ENCODE results near the gene LDLRAD3.

LDLRAD3 gene

DNA sequence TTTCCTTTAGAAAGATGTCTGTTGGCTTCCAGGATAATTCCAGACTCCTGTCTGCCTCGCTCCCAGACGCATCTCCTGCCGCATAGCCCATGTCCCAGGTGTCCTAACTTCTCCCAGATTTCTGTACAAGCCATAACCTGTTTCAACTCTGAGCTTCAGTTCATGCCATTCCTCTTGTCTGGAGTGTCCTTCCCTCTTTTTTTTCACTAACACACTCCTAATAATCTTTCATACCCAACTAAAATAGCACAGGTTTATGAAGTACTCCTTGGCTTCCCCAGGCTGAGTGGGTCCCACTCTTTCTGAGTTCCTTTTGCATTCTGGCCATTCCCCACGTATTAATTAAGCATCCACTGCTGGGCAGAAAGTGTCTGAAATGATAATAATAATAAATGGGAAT lies 123.0 kb downstream of the LDLRAD3 start:
- no peak overlapping the region for H3K27ac ChIP-seq
- DNase-seq (ENCODE audit: low read depth, low spot score): no peak

DNA sequence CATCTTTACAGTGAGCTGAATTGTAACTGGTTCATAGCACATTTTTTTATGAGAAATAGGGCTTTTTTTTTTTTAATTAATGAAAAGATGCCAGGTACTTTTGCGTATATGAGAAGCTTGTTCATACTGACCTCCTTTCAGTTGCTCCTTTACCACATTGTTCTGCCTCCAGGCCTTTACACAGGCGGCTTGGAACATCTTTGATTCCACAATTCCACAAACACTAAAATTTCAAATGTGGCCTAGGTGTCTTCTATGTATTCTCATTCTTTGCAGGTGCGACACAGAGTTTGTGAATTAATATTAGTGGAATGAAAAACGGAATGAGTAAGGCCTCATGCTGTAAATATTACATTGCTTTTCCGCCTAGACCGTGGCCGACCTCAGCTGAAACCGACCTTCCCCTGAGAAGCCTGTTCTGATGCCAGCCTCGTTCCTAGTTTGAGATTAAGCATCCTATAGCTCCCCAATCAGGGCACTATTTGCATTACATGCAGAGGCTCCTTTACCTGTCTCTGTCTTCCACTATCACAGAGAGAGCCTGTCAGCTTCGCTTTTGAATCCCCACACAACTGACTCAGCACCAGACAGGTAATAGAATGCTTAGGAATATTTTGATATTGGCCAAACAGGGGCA lies 125.8 kb downstream of the LDLRAD3 start:
- no peak overlapping the region for H3K27ac ChIP-seq
- DNase-seq (ENCODE audit: low read depth, low spot score): peak; percentile 12

DNA sequence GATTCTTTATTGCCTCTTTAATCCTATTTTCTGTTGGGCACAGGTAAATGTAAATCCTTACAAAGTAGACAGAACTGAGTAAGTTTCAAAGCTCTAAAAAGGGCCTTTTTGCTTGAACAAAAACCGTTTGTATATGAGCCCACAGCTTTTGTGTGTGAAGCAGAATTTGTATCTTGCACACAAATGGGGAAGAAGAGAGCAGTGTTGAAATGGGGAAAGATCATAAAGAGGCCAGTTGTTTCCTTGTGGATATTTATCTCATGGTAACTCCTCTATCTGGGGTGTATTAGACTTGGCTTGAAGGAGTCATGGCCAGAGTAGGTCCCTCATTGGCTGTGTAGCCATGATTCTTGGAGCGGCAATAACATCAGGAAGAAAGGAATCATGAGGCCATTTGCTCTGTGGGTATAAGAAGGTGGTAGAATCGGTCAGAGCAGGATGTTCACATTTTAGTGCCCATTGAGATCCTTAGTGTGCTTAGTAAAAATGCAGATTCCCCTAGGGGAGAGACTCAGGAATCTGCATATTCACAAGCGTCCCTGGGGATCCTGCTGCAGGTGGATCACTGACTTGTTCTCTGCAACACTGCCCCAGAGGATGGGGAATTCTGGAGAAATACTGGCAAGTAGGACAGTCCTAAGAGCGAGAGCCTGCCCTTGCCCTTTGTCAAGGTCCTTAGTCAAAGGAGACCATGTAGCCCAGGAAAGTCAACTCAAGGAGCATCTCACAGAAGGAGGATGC lies 126.5 kb downstream of the LDLRAD3 start:
- DNase-seq (ENCODE audit: low read depth, low spot score): no peak

DNA sequence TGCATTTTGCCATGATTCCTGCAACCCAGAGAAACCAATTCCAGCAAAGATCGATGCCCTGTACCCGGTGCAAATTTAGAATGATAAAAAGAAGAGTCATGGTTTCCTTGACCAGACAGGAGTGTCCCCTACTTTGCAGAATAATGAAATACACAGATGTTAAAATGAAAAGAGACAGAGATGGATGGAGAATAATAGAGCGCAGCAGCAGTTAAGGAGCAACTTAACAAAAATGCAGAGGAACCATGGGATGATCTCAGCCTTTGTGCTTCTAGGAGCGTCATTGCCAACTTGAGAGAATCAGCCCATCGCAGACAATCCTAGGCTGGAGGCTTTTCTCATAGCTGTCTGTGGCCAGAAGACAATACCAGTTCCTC lies 127.1 kb downstream of the LDLRAD3 start:
- DNase-seq (ENCODE audit: low read depth, low spot score): no peak

More for the DNA sequence above, 126.5 kb downstream of the LDLRAD3 start:
- H3K27ac ChIP-seq: no peak overlapping the region

DNA sequence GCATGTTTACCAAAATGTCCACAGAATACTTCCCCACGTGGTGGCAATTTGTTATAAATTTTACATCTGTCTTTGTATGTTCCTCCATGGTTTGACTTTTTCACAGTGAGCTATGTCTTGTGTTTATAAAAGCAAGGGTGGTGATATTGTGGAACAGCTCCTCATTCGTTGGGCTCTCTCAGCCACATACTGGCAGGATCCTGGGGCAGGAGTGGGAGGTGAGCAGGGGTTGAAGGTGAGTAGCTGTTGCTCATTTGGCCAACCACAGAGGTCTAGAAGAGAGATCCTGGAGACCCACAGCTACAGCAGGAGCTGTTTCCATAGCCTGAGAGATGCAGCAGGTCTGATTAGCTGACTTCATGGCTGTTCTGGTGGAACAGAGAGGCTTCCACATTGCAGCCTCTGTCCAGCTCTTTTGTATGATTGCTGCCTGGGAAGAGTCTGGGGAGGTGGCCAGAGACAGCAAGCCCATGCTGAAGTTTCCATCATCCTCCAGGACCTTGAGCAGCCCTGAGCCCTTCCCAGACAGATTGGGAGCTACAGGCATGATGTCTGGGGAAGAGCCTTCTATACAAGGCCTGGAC lies 128.1 kb downstream of the LDLRAD3 start:
- no peak for DNase-seq (ENCODE audit: low read depth, low spot score)
- no peak overlapping the region for H3K27ac ChIP-seq

More for the DNA sequence above, 127.1 kb downstream of the LDLRAD3 start:
- H3K27ac ChIP-seq: no peak overlapping the region

DNA sequence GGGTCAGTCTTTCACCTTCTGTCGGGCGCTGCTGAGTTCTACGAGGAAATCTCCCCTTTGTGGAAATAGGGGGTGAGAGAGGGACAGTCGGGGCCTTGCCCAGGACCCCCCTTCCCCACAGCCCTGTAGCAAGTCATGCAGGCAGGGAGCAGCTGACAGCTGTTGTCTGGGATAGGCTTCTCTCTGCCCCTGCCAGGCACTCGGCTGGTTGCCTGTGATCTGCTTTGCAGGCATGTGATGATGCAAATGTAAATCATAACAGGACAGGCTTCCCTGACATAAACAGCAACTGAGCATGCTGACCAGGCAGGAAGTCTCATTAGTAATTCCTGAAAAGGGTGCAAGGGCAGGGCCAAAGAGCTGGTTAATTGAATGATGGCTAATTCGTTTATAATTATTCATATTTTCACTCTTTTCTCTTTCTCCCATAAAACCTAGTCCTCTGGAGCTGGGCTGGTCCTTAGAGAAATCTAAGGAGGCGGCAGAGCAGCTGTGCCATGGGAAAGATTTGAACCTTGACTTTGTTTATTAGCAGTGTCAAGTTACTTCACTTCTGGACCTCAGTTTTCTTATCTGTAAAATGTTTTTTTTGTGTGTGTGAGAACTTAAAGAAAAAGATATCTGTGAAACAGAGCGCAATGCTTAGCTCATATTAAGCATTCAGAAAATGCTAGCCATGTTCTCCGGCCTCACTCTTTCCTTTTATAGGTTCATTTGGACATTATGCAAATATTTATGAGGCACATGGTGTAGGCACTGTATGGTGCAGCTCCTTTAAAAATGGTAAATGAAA lies 129.7 kb downstream of the LDLRAD3 start:
- peak overlapping the region; percentile 26 for H3K27ac ChIP-seq
- peak; percentile 16 for DNase-seq (ENCODE audit: low read depth, low spot score)

DNA sequence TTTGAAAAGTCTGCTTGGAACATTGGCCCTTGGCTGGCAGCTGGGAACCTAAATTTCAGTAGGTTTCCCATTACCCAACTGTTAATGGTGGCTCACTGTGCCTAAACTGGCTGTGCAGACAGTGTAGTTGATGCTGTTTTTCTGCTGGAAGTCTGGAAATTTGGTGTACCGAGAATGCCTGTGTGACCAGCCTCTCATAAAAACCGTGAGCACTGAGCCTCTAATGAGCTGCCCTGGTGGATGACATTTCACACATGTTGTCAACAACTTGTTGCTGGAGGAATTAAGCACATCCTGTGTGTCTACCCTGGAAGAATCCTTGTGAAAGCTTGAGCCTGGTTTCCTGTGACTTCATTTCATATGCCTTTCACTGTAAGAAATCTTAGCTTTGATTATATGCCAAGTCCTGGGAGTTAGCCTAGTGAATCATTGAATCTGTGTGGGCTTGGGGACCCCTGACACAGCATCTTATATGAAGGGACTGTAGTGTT lies 131.1 kb downstream of the LDLRAD3 start:
- no peak overlapping the region for H3K27ac ChIP-seq
- DNase-seq (ENCODE audit: low read depth, low spot score): no peak

DNA sequence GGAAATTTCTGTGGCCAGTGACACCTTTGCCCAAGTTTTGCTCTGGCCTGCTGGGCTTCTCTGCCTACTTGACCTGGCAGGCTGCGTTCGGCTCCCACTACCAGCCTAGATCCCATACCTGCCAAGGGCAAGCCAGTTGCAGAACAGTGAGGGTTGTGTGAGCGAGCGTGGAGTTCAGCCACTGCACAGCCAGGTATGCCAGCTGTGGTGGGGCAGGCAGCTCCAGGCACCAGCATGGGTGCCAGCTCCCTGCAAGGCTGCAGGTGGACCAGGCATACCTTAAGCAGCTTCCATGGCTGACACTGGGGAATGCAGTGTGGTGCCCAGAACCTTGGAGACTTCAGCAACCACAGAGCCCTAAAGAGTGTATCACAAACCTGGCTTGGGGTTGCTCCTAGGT lies 133.5 kb downstream of the LDLRAD3 start:
- DNase-seq (ENCODE audit: low read depth, low spot score): no peak
- no peak overlapping the region for H3K27ac ChIP-seq

DNA sequence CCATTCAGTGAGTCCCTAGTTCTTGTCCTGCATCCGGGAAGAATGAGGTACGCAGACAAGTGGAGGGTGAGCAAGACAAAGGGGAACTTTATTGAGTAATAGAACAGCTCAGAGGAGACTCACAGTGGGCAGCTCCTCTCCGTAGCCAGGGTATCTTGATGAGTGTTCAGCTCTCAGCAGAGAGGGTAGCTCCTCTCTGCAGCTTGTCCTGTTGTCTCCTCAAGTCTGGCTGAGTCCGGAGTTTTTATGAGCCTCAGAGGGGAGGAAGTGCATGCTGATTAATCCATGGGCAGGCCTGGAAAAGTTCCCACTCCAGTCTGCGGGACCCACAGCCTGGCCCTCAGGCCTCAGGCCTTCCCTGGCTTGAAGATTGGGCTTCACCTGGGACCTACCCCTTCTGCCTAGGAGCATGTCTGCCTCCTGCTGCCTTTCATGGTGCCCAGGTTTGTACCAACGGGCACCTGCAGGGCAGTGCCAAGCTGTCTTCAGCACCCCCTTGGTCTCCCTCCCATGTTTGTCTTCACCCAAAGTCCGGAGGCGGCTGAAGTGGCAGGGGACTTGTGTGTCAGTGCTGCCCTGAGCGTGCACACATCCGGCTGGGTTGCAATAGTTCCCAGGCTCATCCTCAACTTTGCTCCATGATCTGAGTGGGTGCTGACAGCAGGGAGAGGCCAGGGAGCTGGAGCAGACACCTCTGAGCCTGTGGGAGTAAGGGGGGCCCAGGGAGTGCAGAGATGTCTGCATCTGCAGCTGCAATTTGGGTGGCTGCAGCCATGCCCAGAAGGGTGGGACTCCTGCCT lies 134.2 kb downstream of the LDLRAD3 start:
- DNase-seq (ENCODE audit: low read depth, low spot score): no peak
- H3K27ac ChIP-seq: no peak overlapping the region

DNA sequence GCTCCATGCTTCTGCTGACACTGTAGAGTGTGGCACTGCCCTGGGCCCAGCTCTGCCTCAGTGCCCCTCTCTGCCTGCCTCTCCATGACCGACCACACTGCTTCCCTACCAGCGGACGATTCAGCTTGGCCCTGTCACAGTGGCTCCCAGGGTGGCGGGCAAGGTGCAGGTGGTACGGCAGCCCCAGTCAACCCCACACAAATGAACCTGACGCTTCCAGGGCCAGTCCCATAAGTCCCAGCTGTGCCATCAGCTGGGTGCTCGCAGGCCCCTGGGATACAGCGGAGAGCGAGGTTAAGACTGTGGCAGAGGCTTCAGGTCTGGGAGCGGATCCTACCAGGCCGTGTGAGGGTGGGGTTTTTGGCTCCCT lies 134.8 kb downstream of the LDLRAD3 start:
- DNase-seq (ENCODE audit: low read depth, low spot score): no peak
- no peak overlapping the region for H3K27ac ChIP-seq

DNA sequence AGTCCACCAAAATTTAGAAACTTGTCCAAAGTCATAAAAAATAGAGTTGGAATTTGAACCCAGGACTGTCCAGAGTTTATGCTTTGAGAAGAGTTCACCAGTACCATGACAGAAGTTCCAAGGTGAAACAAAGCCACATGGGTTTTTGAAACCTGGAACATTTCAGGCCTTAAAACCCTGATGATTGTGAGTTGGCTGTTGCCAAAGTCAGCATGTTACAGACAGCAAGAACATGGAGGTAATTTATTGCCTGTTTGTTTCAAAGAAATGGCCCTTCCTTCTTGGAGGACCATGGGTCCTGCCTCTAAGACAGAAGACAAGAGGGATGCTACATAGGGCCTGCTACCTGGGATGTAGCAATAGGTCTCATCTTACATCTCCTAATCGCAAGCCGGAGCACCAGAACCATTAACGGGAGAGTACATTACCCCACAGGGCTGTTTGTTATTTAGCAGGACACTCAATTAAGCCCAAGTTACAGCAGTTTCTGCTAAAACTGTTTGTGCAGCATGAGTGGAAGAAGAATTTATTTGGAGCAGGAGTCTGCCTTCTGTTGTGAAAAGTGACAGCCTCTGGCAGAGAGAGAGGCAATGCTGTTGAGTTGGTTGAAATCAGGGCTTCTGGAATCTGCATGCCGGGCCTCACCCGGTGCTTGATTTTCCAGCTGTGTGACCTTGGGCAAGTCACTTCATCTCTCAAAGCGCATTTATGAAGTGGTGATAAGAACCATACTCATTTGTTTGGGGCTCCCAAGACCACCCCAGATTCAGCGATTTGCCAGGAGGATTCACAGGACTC lies 136.2 kb downstream of the LDLRAD3 start:
- no peak overlapping the region for H3K27ac ChIP-seq
- DNase-seq (ENCODE audit: low read depth, low spot score): no peak

DNA sequence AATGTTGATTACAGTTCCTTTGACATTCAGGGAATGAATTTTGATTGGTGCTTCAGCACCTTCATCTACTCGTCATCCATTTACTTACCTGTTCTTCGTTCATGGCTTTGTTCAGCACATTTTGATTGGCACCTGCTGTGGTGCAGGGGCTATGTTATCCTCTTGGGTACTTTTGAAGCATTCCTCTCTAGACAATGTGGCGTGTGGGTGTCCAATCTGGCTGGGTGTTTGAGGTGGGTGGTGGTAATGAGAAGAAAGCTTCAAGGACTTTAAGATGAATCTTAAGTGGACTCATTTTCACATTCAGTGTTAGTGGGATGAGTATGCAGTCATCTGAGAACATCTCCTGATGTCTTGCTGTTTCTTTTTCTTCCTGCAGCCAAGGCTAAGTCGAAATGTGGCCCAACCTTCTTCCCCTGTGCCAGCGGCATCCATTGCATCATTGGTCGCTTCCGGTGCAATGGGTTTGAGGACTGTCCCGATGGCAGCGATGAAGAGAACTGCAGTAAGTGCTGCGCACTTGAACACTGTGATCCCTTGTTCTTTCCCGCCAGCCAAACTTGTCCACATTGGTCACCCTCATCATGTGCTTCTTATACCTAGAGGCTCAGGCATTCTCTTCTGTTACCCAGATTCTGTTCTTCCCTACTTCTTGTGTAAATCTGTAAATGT lies 137.5 kb downstream of the LDLRAD3 start:
- H3K27ac ChIP-seq: no peak overlapping the region
- no peak for DNase-seq (ENCODE audit: low read depth, low spot score)

DNA sequence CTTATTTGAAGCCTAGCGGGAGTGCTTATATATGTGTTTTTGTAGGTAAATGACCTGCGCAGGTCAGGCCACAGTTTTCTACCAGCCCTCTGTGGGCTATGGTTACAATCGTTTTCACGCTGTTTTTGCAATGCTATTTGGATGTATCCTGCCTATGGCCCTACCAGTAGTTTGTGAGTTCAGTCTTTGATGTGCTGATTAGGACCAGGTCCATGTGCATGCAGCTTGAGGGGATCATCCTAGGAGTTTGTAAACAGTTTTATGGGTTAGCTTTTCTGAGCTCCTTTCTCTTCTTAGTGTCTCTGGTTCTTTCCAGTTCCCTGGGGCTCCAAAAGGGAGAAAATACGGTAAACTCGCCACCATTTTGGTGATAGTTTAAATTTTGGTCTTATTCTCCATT lies 142.5 kb downstream of the LDLRAD3 start:
- no peak overlapping the region for H3K27ac ChIP-seq
- DNase-seq (ENCODE audit: low read depth, low spot score): no peak

DNA sequence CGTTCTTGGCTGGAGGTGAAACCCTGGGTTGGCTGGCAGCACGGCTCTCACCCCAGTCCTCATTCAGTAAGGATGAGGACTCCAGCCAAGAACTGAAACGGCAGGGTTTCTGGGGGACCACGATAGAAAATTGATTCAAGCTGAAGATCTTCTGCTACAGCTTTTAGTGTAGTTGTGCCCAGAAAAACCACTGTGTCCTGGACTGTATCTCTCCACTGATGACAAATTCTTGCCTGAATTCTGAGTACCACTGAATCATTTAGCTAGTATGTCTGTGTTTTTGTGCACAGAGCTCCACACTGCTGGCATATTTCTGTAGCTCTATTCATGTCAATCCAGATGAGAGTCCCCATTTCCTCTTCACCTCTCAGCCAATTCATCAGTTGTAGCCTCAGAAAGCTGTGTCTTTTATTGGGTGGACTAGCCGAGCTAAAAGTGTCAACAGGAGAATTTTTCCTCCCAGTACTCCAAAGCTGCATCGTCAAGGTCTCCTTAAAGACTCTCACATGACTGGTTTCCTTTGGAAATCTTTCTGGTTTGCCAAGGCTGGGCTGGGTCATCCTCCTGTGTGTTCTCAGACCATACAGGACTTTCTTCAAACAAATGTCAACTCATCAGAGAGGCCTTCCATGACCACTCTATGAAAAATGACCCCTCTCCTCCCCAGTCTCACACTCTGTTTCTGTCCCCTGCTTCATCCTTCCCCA lies 144.6 kb downstream of the LDLRAD3 start:
- no peak overlapping the region for H3K27ac ChIP-seq

DNA sequence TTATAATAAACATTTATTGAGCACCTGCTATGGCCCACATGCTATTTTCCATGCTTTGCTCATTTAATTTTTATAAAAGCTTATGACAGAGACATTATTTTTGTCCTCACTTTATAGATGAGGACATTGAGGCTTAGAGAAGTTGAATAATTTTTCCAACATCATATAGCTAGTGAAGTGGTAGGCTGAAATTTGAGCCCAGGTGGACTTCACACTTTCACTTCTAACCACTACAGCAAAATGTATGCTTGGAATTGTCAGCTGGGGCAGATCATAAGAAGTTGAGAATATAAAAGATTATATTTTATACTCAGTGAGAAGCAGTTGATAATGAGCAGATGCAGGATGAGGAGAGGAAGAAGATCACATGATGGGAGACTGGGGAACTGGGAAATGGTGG lies 146.1 kb downstream of the LDLRAD3 start:
- no peak overlapping the region for H3K27ac ChIP-seq
- no peak for DNase-seq (ENCODE audit: low read depth, low spot score)

More for the DNA sequence above, 144.6 kb downstream of the LDLRAD3 start:
- no peak for DNase-seq (ENCODE audit: low read depth, low spot score)

DNA sequence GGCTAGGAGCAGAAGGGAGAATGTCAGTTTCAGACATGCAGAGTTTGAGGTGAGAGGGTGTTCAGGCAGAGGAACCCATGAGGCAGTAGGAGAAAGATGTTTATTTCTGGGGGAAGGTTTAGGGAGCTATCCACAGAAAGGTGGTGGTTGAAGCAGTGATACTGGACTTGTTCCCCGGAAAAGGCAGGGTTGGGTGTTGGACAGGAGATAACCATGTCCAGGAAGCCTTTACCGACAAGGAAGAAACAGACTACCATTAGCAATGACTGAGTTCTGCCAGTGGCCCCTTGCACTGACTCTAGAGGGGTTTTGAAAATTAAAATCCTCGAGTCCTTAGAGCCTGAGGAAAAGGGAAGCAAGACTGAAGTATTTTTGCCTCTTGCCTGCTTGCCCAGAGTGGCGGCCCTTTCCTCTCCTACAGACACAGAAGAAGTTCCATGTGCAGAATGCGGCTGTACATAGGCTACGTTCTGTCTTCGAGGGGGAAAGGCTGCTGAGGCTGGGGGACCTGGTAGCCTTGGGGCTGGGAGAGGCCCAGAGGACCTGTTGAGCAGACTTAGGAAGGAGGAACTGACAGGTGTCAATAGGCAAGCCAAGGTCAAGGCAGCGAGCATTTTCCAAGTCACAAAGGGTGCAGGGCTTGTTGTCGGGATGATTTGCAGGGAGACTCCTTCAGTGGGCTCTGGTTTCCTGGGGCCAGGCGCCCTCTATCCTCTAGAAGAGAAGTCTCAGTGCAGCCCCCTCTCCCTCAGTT lies 146.7 kb downstream of the LDLRAD3 start:
- H3K27ac ChIP-seq: no peak overlapping the region
- DNase-seq (ENCODE audit: low read depth, low spot score): no peak

DNA sequence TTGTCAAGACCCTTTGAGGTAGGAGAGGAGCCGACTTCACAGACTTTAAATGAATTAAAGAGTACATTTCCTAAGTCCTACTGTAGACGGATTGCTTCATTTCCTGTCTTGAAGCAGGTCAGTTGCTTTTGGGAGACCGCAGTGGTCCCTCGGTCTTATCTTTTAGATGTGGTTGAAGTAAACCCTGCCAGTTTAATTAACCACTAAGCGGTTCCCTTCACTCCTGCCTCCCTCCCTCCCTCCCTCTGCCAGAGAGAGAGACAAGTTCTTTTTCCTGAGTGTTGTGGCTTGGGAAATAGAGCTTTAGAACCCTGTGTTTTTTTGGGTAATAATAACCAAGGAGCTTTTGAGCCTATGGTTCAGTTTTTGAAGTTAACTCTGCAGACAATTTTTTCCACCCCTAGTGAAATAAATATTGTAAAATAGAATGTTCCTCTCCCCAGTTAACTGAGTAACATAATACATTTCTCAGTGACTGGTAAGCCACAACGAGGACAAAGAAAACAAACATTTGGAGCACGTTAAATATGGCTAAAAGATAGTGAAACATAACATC lies 147.5 kb downstream of the LDLRAD3 start:
- DNase-seq (ENCODE audit: low read depth, low spot score): no peak
- no peak overlapping the region for H3K27ac ChIP-seq

Measured in epithelial cell of prostate (primary cell).